NCI-H510A treated with DMSO at 0.1 percent for 48 hours (cell line): ENCODE results near the gene PGP.
A peak's percentile ranks its signal among the peaks of the same experiment; 100 is the strongest.
"Not testable (repeated sequence)": the region's sequence is repeated elsewhere in the genome, so short reads cannot be mapped to it uniquely, and the experiment has no call there.

Experiments
- DNase-seq: peaks from one replicate; lab custom pipeline; 2025; lab: John Stamatoyannopoulos, UW

PGP gene, protein sequence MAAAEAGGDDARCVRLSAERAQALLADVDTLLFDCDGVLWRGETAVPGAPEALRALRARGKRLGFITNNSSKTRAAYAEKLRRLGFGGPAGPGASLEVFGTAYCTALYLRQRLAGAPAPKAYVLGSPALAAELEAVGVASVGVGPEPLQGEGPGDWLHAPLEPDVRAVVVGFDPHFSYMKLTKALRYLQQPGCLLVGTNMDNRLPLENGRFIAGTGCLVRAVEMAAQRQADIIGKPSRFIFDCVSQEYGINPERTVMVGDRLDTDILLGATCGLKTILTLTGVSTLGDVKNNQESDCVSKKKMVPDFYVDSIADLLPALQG

GRCh38 chr16:2214719-2214968, at the start of gene PGP:
TSS of gene PGP (minus strand) at chr16:2214840. CDS start at chr16:2214777, 63 bp downstream.
- no peak for DNase-seq

DNA sequence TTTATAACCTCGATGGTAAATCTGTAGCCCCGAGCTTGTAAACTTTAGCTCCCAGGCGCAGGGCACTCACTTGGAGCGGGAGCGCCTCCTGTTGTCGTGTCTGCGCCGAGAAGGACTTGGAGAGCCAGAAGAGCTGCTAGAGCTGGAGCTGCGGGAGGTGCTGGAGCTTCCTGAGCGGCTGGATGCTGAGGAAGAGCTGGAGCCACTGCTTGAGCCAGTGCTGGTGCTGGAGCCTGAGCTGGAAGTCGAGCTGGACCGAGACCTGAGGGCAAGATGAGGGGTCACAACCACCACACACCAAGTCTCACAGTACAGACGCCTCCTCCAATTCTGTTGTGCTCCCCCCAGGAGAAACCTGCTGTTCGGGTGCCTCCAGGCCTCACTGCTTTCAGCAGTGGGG, 48.4 kb upstream of the PGP start:
- not testable (repeated sequence) for DNase-seq

DNA sequence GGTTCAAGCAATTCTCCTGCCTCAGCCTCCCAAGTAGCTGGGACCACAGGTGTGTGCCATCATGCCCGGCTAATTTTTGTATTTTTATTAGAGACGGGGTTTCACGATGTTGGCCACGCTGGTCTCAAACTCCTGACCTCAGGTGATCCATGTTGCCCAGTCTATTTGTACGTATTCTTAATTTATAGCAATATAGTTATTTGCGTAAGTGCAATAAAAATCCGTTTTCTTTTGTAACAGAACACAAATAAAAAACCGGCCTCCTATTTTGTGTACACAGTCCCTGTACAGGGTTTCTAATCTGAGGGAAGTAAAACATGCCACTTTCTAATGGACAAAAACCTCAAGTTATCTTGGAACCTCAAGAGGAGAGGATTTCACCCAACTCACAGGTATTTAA, 45.6 kb upstream of the PGP start:
- DNase-seq = no peak

- DNase-seq = not testable (repeated sequence)
Observed at GRCh38 chr16:2258530-2258929, 43.9 kb upstream of the PGP start.

DNA sequence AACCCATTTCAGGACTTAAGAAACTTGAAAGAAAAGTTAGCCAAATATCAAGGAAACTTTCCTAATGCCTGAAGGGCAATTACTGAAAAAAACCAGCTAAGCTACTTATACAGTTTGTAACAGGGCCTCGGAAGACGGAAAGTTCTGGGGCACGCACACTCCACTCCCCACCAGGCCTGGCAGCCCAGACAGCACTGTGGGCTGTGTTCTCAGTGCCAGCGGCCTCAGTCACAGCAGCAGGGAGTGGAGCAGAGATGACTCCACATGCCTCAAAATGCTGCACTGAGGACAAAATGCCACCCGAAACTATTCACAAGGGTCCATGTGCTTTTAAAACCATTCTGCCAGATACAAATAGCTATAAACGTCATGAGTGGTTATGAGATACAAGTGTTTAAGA, 43.1 kb upstream of the PGP start:
- DNase-seq = no peak

GRCh38 chr16:2256531-2257140, 42.0 kb upstream of the PGP start:
- DNase-seq = no peak

GRCh38 chr16:2253293-2253692, 38.7 kb upstream of the PGP start:
- no peak for DNase-seq

- DNase-seq = no peak
Observed at GRCh38 chr16:2252806-2253148, 38.1 kb upstream of the PGP start.

GRCh38 chr16:2251296-2252111, 36.9 kb upstream of the PGP start, which contains the start of gene ECI1:
TSS of gene ECI1 (minus strand) at chr16:2251587. CDS start at chr16:2251566, 21 bp downstream.
- peak; percentile 83 for DNase-seq

- peak; percentile 28 for DNase-seq
Observed at GRCh38 chr16:2250652-2251295, 36.1 kb upstream of the PGP start.

DNA sequence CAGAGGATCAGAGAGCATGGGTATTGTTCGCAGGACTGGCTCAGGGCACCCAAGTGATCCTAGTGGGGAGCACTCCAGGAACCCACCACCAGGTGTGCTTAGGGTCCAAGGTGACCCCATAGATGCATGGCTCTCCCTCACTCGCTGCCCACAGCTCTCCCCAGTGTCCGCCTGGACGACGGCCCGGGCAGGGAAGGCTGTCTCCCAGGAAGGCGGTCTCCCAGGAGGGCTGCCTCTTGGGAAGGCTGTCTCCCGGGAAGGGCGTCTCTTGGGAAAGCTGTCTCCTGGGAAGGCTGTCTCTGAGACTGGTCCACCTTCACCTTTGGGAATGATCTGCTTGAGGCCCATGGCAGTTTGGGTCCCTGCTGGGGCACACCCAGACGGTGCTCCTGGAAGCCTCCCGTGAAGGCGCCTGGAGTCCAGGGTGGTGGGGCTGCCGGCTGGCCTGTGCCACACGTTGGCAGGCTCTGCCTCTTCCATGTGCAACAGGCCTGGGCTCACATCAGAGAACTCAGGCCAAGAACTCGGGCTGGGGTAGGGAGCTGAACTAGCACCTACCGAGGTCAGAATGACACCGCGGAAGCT, 31.8 kb upstream of the PGP start:
- DNase-seq = no peak

DNA sequence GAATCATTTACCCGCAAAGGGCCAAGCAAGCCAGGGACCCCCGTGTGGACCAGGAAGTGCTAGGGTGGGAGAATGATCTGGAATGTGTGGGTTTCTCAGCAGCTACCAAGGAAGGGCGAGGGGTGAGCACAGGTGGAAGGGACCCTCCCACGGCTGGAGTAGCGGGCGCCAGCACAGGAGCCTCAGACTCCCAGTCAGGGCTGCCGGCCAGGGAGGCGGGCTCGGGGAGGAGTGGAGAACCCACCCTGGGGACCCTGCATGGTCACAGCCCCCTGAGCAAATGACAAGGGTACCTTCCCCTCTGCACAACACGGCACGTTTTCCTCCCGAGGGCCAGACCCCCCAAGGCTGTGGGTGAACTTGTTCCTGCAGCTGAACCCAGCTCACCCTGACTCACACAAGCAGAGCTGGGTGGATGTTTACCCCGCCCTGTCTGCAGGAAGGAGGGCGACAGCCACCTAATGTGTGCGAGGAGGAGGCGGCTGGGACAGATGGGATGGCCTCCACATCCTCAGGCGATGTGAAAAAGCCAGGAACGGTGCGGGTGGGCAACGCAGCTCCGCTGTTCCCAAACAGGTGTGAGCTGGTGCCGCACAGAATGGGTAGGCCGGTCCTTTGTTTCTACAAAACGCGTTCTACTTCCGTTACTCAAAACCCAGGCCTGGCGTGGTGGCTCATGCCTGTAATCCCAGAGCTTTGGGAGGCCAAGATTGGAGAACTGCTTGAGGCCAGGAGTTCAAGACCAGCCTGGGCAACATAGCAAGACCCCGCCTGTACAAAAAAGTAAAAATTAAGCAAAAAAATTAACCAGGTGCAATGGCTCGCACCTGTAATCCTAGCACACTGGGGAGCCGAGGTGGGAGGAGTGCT, 30.5 kb upstream of the PGP start:
- DNase-seq = no peak

- peak; percentile 6 for DNase-seq
Observed at GRCh38 chr16:2244301-2244700, 29.7 kb upstream of the PGP start.

DNA sequence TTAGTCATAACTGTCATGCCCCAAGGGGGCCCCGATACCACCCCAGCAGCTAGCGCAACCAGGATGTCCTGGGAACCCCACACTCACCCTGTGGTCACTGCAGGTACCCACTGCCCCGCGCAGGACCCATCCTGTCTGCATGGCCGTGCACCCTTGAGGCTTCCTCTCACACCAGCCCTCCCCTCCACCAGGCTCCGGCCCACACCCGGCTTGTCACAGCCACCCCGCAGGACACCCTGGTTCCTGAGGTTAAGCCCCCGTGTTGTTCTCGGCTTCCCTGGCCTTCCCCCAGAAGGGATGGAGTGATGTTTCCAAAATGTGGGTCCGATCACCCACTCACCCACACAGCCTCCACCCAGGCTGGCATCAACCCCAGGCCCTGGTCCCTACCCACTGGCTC, 29.1 kb upstream of the PGP start:
- no peak for DNase-seq

GRCh38 chr16:2243031-2243528, 28.4 kb upstream of the PGP start:
- no peak for DNase-seq

- no peak for DNase-seq
Observed at GRCh38 chr16:2242598-2242997, 28.0 kb upstream of the PGP start.

DNA sequence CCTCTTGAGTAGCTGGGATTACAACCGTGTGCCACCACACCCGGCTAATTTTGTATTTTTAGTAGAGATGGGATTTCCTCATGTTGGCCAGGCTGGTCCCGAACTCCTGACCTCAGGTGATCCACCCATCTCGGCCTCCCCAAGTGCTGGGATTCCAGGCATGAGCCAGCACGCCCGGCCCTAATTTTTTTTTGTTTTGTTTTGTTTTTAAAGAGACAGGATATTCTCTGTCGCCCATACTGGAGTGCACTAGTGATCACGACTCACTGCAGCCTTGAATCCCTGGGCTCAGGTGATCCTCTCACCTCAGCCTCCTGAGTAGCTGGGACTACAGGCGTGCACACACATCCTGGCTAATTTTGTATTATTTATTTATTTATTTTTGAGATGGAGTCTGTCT, 25.7 kb upstream of the PGP start:
- not testable (repeated sequence) for DNase-seq

- DNase-seq = peak; percentile 20
Observed at GRCh38 chr16:2238838-2239675, 24.4 kb upstream of the PGP start.

DNA sequence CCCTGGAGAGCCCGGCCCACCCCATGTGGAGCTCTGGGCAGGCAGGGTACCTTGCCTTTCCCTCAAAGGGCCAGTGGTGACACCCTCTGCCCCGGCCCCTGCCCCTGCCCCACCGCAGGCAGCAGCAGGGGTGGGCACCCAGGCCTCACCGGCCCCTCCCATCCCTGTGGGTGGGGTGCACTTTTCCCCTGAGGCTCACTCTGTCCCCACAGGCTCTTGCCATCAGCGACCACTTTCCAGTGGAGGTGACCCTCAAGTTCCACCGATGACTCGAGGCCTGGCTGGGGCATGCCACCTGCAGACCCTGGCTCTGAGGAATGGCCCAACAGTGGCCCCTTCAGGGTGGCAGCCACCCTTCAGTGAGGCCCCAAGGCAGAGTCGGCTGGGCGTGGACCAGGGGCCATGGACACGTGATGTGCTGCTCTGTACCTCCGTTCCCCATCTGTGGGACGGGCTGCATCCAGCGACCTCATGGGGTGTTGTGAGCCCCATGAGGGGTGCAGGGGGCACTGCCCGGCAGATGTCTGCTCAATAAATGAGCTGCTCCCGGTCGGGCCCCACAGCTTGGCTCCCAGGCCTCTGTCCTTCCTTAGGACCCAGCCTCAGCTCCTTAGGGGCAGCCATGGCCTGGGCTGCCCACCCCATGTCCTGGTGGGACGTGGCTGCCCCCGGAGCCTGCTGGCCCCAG, 23.7 kb upstream of the PGP start:
- DNase-seq = no peak
